GM23338 (cell line): ENCODE results near the gene TPSAB1. TPM values are rescaled to one million over a fixed set of nuclear protein-coding genes. Genes with fewer than 3 reads are reported as not detected.

ENCODE experiments used
- ATAC-seq: fragments of 200-7000 bp; cut with Tn5 transposase; 3 replicates; pipeline ENCODE4 v1.9.1; 2020
- DNase-seq: peaks from one replicate; pipeline ENCODE4 v3.0.0-alpha.2; 2015; ENCODE audit warnings: low spot score
- H2AFZ ChIP-seq: fragments of 200-600 bp; sonication (generic); 2 replicates; pipeline ENCODE4 v1.8.0; 2016; ENCODE audit warnings: antibody characterized with exemption, mild to moderate bottlenecking, moderate library complexity
- H3F3A ChIP-seq: fragments of 200-600 bp; sonication (generic); replicated peaks from 2 replicates; pipeline ENCODE4 v1.8.0; 2017; ENCODE audit warnings: antibody characterized with exemption, mixed run types, low read depth
- H3K27ac ChIP-seq: fragments of 200-600 bp; sonication (generic); 2 replicates; pipeline ENCODE4 v1.6.1; 2016; ENCODE audit warnings: low read depth
- H3K27me3 ChIP-seq: fragments of 200-600 bp; sonication (generic); 2 replicates; pipeline ENCODE4 v1.8.0; 2016; ENCODE audit warnings: mild to moderate bottlenecking, mixed run types, moderate library complexity; ENCODE audit not compliant: insufficient read depth
- H3K36me3 ChIP-seq: fragments of 200-600 bp; sonication (generic); 2 replicates; pipeline ENCODE4 v1.8.0; 2016; ENCODE audit warnings: mild to moderate bottlenecking; ENCODE audit not compliant: insufficient read depth
- H3K4me1 ChIP-seq: fragments of 200-600 bp; sonication (generic); 2 replicates; pipeline ENCODE4 v1.8.0; 2016; ENCODE audit warnings: mild to moderate bottlenecking, moderate library complexity; ENCODE audit not compliant: insufficient read depth
- H3K4me2 ChIP-seq: fragments of 200-600 bp; sonication (generic); 2 replicates; pipeline ENCODE4 v1.7.1; 2017; ENCODE audit warnings: mixed run types
- H3K4me3 ChIP-seq: fragments of 200-600 bp; sonication (generic); 2 replicates; pipeline ENCODE4 v1.6.1; 2016; ENCODE audit warnings: mixed run types
- H3K79me2 ChIP-seq: fragments of 200-600 bp; sonication (generic); replicated peaks from 2 replicates; pipeline ENCODE4 v1.8.0; 2017; ENCODE audit warnings: mild to moderate bottlenecking; ENCODE audit not compliant: insufficient read depth
- H3K9me2 ChIP-seq: fragments of 200-600 bp; sonication (generic); 2 replicates; pipeline ENCODE4 v1.8.0; 2017; ENCODE audit not compliant: insufficient read depth
- H4K20me1 ChIP-seq: fragments of 200-600 bp; sonication (generic); replicated peaks from 2 replicates; pipeline ENCODE4 v1.8.0; 2017; ENCODE audit warnings: mild to moderate bottlenecking; ENCODE audit not compliant: insufficient read depth
- H3K27ac Mint-ChIP-seq: 2 replicates; pipeline ENCODE4 v1.8.0; 2020; ENCODE audit warnings: inconsistent platforms, mild to moderate bottlenecking, moderate library complexity, mixed read lengths
- H3K27me3 Mint-ChIP-seq: 3 replicates; pipeline ENCODE4 v1.8.0; 2022; ENCODE audit warnings: low read depth, mild to moderate bottlenecking, moderate library complexity, mixed read lengths, inconsistent platforms; ENCODE audit not compliant: insufficient read depth, poor library complexity
- H3K36me3 Mint-ChIP-seq: 3 replicates; pipeline ENCODE4 v1.8.0; 2021; ENCODE audit warnings: low read depth, mild to moderate bottlenecking, inconsistent platforms, moderate library complexity, mixed read lengths
- H3K4me1 Mint-ChIP-seq: 3 replicates; pipeline ENCODE4 v1.8.0; 2020; ENCODE audit warnings: mild to moderate bottlenecking, inconsistent platforms, mixed read lengths
- H3K4me3 Mint-ChIP-seq: 3 replicates; pipeline ENCODE4 v1.8.0; 2021; ENCODE audit warnings: moderate library complexity, mild to moderate bottlenecking, inconsistent platforms, mixed read lengths
- H3K9me3 Mint-ChIP-seq: 3 replicates; pipeline ENCODE4 v1.8.0; 2020; ENCODE audit warnings: moderate library complexity, mild to moderate bottlenecking, inconsistent platforms, mixed read lengths
- NANOG ChIP-seq: IDR thresholded peaks from 2 replicates; pipeline ENCODE4 v1.6.1; 2016; ENCODE audit warnings: antibody characterized with exemption, borderline replicate concordance
- ZNF114 ChIP-seq: fragments of 250-450 bp; sonication (Bioruptor Pico); IDR thresholded peaks from 2 replicates; pipeline ENCODE4 v1.5.0; 2020; ENCODE audit warnings: mild to moderate bottlenecking, moderate library complexity
- ZNF331 ChIP-seq: fragments of 250-450 bp; sonication (Bioruptor Pico); IDR thresholded peaks from 2 replicates; pipeline ENCODE4 v1.5.0; 2020; ENCODE audit warnings: low read depth, mild to moderate bottlenecking, moderate library complexity
- polyA plus RNA-seq: library from polyadenylated mRNA; unstranded; fragments of >200 nt; fragmentation: Nextera tagmentation; extraction: Ambion mirVana; gene quantifications from 2 replicates; pipeline ENCODE4 v1.2.1, GENCODE V29; 2016
- total RNA-seq: library from RNA; depleted of rRNA; stranded (reverse); fragments of >200 nt; shearing (Covaris generic); gene quantifications from 2 replicates; pipeline ENCODE4 v1.2.3, GENCODE V29; 2014
- TF ChIP-seq, protein P1 (sequence below), 2 experiments: fragments of 200-600 bp in 1 of 2; sonication (generic) in 1 of 2; conservative IDR thresholded peaks; 2 replicates each; pipeline versions ENCODE4 v1.5.1 to v1.6.1; 2016 to 2017; ENCODE audit warnings: antibody characterized with exemption in 2 of 2, low read depth in 2 of 2, mild to moderate bottlenecking in 2 of 2, moderate library complexity in 1 of 2
- TF ChIP-seq, protein P2 (sequence below): IDR thresholded peaks from one replicate; pipeline ENCODE4 v1.6.1; 2018; ENCODE audit warnings: antibody characterized with exemption; ENCODE audit not compliant: unreplicated experiment
- TF ChIP-seq, protein P3 (sequence below): fragments of 250-450 bp; sonication (Bioruptor Pico); IDR thresholded peaks from 2 replicates; pipeline ENCODE4 v1.5.0; 2020; ENCODE audit warnings: mild to moderate bottlenecking, moderate library complexity

TPSAB1 gene
- total and polyA plus RNA-seq, 2 experiments from 2014 or later = not detected

DNA sequence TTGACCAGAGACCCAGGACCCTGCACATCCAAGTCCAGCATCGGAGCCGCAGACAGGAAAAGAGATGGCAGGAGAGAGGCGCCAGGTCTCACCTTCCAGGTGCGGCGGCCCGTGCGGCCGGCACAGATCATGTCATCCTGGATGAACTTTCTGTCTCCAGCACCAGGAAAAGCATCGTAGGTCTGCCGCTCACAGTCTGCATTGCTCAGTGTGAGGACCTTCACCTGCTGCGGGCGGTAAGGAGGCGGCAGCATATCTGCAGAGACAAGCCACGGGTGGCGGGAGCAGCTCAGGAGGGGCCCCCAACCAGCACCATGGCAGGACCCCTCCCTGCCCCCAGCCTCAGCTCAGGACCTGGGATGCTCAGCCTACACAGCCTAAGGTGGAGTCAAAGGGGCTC lies 33.3 kb downstream of the TPSAB1 start (continued):
- TF ChIP-seq, protein P1, sequence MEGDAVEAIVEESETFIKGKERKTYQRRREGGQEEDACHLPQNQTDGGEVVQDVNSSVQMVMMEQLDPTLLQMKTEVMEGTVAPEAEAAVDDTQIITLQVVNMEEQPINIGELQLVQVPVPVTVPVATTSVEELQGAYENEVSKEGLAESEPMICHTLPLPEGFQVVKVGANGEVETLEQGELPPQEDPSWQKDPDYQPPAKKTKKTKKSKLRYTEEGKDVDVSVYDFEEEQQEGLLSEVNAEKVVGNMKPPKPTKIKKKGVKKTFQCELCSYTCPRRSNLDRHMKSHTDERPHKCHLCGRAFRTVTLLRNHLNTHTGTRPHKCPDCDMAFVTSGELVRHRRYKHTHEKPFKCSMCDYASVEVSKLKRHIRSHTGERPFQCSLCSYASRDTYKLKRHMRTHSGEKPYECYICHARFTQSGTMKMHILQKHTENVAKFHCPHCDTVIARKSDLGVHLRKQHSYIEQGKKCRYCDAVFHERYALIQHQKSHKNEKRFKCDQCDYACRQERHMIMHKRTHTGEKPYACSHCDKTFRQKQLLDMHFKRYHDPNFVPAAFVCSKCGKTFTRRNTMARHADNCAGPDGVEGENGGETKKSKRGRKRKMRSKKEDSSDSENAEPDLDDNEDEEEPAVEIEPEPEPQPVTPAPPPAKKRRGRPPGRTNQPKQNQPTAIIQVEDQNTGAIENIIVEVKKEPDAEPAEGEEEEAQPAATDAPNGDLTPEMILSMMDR (conservative IDR thresholded peaks at IDR 0.05; ENCODE audit: low read depth in 2 of 2) = no peak
- TF ChIP-seq ZNF331 (CRISPR knock-in tag) = no peak

DNA sequence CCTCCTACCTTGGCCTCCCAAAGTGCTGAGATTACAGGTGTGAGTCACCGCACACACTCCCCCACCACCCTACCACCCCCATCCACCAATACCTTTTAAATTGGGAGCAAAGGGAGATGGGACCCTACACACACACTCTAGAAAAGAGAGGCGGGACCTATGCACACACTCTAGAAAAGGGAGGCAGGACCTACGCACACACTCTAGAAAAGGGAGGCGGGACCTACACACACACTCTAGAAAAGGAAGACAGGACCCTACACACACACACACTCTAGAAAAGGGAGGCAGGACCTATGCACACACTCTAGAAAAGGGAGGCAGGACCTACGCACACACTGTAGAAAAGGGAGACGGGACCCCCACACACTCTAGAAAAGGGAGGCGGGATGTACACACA lies 34.3 kb downstream of the TPSAB1 start:
- no peak overlapping the region for H3K4me2 ChIP-seq
- Mint-ChIP-seq H3K36me3 (peaks cover 5% of the 10 kb centered on the region; the same call in 1 of the 3 replicates), H3K9me3 (no peaks in the 10 kb centered on the region; the same call in 1 of the 3 replicates), H3K27me3 (peaks cover 16% of the 10 kb centered on the region), H3K4me3 (no peak overlapping the region), H3K27ac (no peak overlapping the region), H3K4me1 (peaks cover 2% of the 10 kb centered on the region)
- no peak overlapping the region for H3K27ac ChIP-seq
- no peaks in the 10 kb centered on the region for H3K9me2 ChIP-seq
- no peaks in the 10 kb centered on the region for H3K79me2 ChIP-seq
- peaks cover 6% of the 10 kb centered on the region; the same call in 1 of the 2 replicates for H3K4me1 ChIP-seq
- H3K27me3 ChIP-seq = no peaks in the 10 kb centered on the region
- ATAC-seq (no peak), DNase-seq (no peak)
- TF ChIP-seq ZNF114 (CRISPR knock-in tag) = no peak
- TF ChIP-seq, protein P2, sequence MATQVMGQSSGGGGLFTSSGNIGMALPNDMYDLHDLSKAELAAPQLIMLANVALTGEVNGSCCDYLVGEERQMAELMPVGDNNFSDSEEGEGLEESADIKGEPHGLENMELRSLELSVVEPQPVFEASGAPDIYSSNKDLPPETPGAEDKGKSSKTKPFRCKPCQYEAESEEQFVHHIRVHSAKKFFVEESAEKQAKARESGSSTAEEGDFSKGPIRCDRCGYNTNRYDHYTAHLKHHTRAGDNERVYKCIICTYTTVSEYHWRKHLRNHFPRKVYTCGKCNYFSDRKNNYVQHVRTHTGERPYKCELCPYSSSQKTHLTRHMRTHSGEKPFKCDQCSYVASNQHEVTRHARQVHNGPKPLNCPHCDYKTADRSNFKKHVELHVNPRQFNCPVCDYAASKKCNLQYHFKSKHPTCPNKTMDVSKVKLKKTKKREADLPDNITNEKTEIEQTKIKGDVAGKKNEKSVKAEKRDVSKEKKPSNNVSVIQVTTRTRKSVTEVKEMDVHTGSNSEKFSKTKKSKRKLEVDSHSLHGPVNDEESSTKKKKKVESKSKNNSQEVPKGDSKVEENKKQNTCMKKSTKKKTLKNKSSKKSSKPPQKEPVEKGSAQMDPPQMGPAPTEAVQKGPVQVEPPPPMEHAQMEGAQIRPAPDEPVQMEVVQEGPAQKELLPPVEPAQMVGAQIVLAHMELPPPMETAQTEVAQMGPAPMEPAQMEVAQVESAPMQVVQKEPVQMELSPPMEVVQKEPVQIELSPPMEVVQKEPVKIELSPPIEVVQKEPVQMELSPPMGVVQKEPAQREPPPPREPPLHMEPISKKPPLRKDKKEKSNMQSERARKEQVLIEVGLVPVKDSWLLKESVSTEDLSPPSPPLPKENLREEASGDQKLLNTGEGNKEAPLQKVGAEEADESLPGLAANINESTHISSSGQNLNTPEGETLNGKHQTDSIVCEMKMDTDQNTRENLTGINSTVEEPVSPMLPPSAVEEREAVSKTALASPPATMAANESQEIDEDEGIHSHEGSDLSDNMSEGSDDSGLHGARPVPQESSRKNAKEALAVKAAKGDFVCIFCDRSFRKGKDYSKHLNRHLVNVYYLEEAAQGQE = no peak
- TF ChIP-seq, protein P1 (conservative IDR thresholded peaks at IDR 0.05; ENCODE audit: low read depth in 2 of 2) = no peak
- TF ChIP-seq, protein P3, sequence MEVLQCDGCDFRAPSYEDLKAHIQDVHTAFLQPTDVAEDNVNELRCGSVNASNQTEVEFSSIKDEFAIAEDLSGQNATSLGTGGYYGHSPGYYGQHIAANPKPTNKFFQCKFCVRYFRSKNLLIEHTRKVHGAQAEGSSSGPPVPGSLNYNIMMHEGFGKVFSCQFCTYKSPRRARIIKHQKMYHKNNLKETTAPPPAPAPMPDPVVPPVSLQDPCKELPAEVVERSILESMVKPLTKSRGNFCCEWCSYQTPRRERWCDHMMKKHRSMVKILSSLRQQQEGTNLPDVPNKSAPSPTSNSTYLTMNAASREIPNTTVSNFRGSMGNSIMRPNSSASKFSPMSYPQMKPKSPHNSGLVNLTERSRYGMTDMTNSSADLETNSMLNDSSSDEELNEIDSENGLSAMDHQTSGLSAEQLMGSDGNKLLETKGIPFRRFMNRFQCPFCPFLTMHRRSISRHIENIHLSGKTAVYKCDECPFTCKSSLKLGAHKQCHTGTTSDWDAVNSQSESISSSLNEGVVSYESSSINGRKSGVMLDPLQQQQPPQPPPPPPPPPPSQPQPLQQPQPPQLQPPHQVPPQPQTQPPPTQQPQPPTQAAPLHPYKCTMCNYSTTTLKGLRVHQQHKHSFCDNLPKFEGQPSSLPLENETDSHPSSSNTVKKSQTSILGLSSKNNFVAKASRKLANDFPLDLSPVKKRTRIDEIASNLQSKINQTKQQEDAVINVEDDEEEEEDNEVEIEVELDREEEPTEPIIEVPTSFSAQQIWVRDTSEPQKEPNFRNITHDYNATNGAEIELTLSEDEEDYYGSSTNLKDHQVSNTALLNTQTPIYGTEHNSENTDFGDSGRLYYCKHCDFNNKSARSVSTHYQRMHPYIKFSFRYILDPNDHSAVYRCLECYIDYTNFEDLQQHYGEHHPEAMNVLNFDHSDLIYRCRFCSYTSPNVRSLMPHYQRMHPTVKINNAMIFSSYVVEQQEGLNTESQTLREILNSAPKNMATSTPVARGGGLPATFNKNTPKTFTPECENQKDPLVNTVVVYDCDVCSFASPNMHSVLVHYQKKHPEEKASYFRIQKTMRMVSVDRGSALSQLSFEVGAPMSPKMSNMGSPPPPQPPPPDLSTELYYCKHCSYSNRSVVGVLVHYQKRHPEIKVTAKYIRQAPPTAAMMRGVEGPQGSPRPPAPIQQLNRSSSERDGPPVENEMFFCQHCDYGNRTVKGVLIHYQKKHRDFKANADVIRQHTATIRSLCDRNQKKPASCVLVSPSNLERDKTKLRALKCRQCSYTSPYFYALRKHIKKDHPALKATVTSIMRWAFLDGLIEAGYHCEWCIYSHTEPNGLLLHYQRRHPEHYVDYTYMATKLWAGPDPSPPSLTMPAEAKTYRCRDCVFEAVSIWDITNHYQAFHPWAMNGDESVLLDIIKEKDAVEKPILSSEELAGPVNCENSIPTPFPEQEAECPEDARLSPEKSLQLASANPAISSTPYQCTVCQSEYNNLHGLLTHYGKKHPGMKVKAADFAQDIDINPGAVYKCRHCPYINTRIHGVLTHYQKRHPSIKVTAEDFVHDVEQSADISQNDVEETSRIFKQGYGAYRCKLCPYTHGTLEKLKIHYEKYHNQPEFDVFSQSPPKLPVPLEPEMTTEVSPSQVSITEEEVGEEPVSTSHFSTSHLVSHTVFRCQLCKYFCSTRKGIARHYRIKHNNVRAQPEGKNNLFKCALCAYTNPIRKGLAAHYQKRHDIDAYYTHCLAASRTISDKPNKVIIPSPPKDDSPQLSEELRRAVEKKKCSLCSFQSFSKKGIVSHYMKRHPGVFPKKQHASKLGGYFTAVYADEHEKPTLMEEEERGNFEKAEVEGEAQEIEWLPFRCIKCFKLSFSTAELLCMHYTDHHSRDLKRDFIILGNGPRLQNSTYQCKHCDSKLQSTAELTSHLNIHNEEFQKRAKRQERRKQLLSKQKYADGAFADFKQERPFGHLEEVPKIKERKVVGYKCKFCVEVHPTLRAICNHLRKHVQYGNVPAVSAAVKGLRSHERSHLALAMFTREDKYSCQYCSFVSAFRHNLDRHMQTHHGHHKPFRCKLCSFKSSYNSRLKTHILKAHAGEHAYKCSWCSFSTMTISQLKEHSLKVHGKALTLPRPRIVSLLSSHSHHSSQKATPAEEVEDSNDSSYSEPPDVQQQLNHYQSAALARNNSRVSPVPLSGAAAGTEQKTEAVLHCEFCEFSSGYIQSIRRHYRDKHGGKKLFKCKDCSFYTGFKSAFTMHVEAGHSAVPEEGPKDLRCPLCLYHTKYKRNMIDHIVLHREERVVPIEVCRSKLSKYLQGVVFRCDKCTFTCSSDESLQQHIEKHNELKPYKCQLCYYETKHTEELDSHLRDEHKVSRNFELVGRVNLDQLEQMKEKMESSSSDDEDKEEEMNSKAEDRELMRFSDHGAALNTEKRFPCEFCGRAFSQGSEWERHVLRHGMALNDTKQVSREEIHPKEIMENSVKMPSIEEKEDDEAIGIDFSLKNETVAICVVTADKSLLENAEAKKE (CRISPR knock-in tag) = no peak
- no peak for TF ChIP-seq NANOG
- no peak overlapping the region for H3K4me3 ChIP-seq
- H2AFZ ChIP-seq = no peak overlapping the region
- no peaks in the 10 kb centered on the region for H3F3A ChIP-seq
- no peaks in the 10 kb centered on the region for H4K20me1 ChIP-seq
- no peaks in the 10 kb centered on the region for H3K36me3 ChIP-seq
